RWPE2 (cell line): ENCODE results near the gene CEP112.

Experiments
- ATAC-seq: fragments of 200-7000 bp; cut with Tn5 transposase; 3 replicates; pipeline ENCODE4 v1.9.1; 2021; ENCODE audit warnings: low read depth
- DNase-seq: peaks from one replicate; pipeline ENCODE4 v3.0.0-alpha.2; 2020; ENCODE audit warnings: low spot score
- H3K27ac ChIP-seq: fragments of 450-650 bp; 2 replicates; pipeline ENCODE4 v1.5.1; 2017; ENCODE audit warnings: mild to moderate bottlenecking; ENCODE audit not compliant: poor library complexity, severe bottlenecking
- H3K27me3 ChIP-seq: fragments of 250-450 bp; sonication (Bioruptor Pico); 2 replicates; pipeline ENCODE4 v1.5.1; 2021; ENCODE audit warnings: mild to moderate bottlenecking, moderate library complexity; ENCODE audit not compliant: insufficient read depth, poor library complexity, severe bottlenecking
- H3K36me3 ChIP-seq: fragments of 250-450 bp; sonication (Bioruptor Pico); 2 replicates; pipeline ENCODE4 v1.5.1; 2020; ENCODE audit warnings: low read depth, mild to moderate bottlenecking, moderate library complexity
- H3K4me1 ChIP-seq: fragments of 250-450 bp; sonication (Bioruptor Pico); 2 replicates; pipeline ENCODE4 v1.5.1; 2021; ENCODE audit warnings: mild to moderate bottlenecking, moderate library complexity; ENCODE audit not compliant: insufficient read depth, poor library complexity, severe bottlenecking
- H3K4me3 ChIP-seq: fragments of 250-450 bp; sonication (Bioruptor Pico); 2 replicates; pipeline ENCODE4 v1.5.1; 2021; ENCODE audit warnings: mild to moderate bottlenecking, moderate library complexity; ENCODE audit not compliant: severe bottlenecking
- H3K9me3 ChIP-seq: fragments of 250-450 bp; sonication (Bioruptor Pico); 2 replicates; pipeline ENCODE4 v1.5.1; 2021; ENCODE audit warnings: mild to moderate bottlenecking, moderate library complexity; ENCODE audit not compliant: severe bottlenecking
- CTCF ChIP-seq: fragments of 450-650 bp; IDR thresholded peaks from one replicate; pipeline ENCODE4 v1.5.1; 2017; ENCODE audit warnings: mild to moderate bottlenecking, moderate library complexity; ENCODE audit not compliant: poor library complexity, severe bottlenecking

Gene CEP112

GRCh38 chr17:65698381-65699061 lies 493.4 kb downstream of the CEP112 start:
- H3K36me3 ChIP-seq, result no peaks in the 10 kb centered on the region
- no peaks in the 10 kb centered on the region for H3K27me3 ChIP-seq
- H3K27ac ChIP-seq, result no peak overlapping the region
- ATAC-seq (no peak), DNase-seq (no peak)
- H3K9me3 ChIP-seq, result no peaks in the 10 kb centered on the region
- no peaks in the 10 kb centered on the region for H3K4me1 ChIP-seq
- TF ChIP-seq CTCF, result no peak
- H3K4me3 ChIP-seq, result no peak overlapping the region

DNA sequence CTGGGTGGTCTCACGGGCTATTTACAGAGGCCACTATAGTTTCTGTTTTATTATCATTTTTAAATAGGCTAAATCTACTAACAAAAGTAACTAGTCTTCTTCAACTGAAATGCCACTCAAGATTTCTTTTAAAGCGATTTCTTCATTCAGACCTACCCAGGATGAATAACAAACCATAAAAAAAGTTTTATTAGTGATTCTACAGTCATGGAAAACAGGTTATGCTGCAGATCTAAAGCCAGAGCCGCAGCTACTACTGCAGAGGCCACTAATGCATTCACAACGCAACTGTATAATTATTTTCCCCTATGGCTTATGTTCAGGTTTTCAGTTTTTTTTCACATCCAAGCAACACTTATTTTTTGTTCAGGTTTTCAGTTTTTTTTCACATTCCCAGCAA lies 494.3 kb downstream of the CEP112 start:
- H3K9me3 ChIP-seq, result no peaks in the 10 kb centered on the region
- TF ChIP-seq CTCF, result no peak
- no peak for ATAC-seq
- DNase-seq, result no peak
- H3K4me1 ChIP-seq, result no peaks in the 10 kb centered on the region
- no peaks in the 10 kb centered on the region for H3K27me3 ChIP-seq
- no peaks in the 10 kb centered on the region for H3K36me3 ChIP-seq
- no peak overlapping the region for H3K27ac ChIP-seq
- H3K4me3 ChIP-seq, result no peak overlapping the region

DNA sequence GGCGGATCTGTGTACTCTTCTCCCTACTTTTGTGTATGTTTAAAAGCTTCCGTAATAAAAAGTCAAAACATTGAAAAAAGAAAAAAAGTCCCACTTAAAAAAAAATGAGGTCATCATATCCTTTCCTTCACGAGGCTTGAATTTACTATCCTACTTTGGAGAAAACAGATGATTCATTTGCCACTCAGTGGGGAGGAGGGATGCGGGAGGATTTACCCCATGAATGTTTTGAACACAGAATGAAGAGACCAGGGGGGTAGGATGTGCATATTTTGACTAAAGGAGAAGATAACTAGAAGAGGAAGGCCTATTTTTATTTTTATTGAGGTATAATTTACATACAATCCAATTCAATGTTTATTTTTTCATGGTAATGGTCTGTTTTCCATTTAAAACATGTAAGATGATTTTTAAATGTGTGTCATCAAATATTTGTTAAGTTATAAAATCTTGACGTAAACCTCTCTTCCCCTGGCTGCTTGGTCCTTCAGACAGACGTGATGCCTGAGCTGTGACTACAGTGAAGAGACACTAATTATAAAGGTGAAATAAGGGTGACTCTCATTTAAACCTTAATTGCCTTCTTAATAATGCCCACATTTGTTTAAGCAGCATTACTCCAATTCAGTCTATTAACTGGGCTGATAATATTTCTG lies 495.1 kb downstream of the CEP112 start:
- no peak for DNase-seq
- no peaks in the 10 kb centered on the region for H3K36me3 ChIP-seq
- no peaks in the 10 kb centered on the region for H3K9me3 ChIP-seq
- TF ChIP-seq CTCF, result no peak
- H3K4me1 ChIP-seq, result no peaks in the 10 kb centered on the region
- H3K4me3 ChIP-seq, result no peak overlapping the region
- no peaks in the 10 kb centered on the region for H3K27me3 ChIP-seq
- no peak overlapping the region for H3K27ac ChIP-seq
- ATAC-seq, result no peak

- H3K27ac ChIP-seq, result no peak overlapping the region
These were observed 497.3 kb downstream of the CEP112 start for GRCh38 chr17:65694601-65695000.

More at GRCh38 chr17:65694601-65695000, 497.3 kb downstream of the CEP112 start:
- Histone ChIP-seq H3K4me1 (no peaks in the 10 kb centered on the region), H3K9me3 (no peaks in the 10 kb centered on the region), H3K36me3 (no peaks in the 10 kb centered on the region), H3K4me3 (no peak overlapping the region), H3K27me3 (no peaks in the 10 kb centered on the region)
- no peak for DNase-seq
- no peak for ATAC-seq
- TF ChIP-seq CTCF, result no peak
